ENCODE data around the gene POLR1H.

DNA sequence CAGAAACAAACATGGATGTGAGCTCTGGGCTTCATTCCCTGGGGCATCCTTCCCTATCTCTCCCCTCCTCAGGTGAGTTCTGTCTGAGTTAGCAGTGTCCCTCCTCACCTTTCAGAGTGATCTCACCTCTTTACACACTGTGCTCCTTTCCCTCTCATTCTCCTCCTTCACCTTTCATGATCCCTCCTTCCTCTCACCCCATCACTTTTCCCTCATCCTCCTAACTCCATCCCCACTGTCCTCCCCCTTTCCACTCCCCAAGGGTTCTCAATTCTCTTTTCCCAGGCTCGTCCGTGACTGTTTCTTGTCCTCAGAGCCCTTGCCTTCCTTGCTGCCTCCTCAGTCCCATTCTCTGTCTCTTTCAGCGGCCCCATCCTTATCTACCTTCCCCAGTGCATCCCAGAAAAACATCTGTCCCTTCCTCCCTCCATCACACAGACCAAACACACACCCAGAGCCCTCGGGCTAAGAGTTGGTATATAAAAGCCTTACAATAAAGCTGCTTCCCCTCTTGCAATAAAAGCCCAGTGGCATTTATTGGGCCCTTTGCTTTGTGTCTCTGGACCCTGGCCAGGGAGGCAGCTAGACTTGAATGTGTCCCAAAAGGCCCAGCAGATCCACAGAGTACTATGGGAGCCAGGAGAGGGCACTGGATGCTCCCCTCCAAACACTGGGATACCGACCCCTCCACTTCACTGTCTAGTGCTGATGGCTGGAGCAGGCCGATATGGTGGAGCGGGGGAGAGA, 12.6 kb downstream of the POLR1H start:
- TF ChIP-seq ZNF8 (CRISPR knock-in tag; IDR thresholded peaks at IDR 0.05) (no peak), OSR1 (CRISPR knock-in tag; IDR thresholded peaks at IDR 0.05) (no peak), CSDC2 (CRISPR knock-in tag; IDR thresholded peaks at IDR 0.05) (no peak), RARB (CRISPR knock-in tag; IDR thresholded peaks at IDR 0.05) (no peak), ZNF70 (CRISPR knock-in tag; IDR thresholded peaks at IDR 0.05) (no peak), BACH2 (CRISPR knock-in tag; IDR thresholded peaks at IDR 0.05; ENCODE audit: borderline replicate concordance) (no peak), PPARA (CRISPR knock-in tag; IDR thresholded peaks at IDR 0.05; ENCODE audit: borderline replicate concordance) (no peak)
- TF ChIP-seq, protein P1, sequence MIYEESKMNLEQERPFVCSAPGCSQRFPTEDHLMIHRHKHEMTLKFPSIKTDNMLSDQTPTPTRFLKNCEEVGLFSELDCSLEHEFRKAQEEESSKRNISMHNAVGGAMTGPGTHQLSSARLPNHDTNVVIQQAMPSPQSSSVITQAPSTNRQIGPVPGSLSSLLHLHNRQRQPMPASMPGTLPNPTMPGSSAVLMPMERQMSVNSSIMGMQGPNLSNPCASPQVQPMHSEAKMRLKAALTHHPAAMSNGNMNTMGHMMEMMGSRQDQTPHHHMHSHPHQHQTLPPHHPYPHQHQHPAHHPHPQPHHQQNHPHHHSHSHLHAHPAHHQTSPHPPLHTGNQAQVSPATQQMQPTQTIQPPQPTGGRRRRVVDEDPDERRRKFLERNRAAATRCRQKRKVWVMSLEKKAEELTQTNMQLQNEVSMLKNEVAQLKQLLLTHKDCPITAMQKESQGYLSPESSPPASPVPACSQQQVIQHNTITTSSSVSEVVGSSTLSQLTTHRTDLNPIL (CRISPR knock-in tag; IDR thresholded peaks at IDR 0.05; ENCODE audit: low read depth) = no peak

Data from SK-N-SH treated with all-trans-retinoic acid at 6 μM for 48 hours (cell line).